Epithelial cell of esophagus (primary cell): ENCODE results near the gene FES.

Experiments
- DNase-seq: peaks from one replicate; pipeline ENCODE4 v3.0.0; 2010; ENCODE audit warnings: low read depth
- H3K4me3 ChIP-seq: 2 replicates; pipeline ENCODE4 v1.5.1; 2011; ENCODE audit warnings: mild to moderate bottlenecking, low read length, control low read depth
- TF ChIP-seq, protein P1 (sequence below): IDR thresholded peaks from 2 replicates; pipeline ENCODE4 v1.5.1; 2011; ENCODE audit warnings: low read depth, mild to moderate bottlenecking, low read length, control low read depth, inconsistent platforms; ENCODE audit not compliant: insufficient read depth; ENCODE audit errors: missing control alignments

The FES gene

DNA sequence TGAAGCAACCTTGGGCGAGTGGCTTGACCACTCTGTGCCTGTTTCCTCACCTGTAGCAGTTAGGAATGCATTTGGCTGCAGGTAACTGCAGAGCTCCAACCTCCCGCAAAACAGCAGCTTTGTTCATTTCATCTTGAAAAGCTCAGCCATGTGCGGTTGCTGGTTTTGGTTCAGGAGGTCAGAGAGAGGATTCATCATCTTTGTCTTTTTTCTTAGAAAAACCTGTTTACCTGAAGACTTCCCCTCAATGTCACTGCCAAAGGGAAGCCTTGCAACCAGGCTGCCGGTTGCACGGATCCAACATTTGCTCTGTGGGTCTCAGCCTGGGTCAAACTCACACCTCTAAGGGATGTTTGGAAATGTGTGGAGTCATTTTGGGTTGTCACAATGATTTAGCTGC is 32.4 kb upstream of the FES start:
- TF ChIP-seq, protein P1, sequence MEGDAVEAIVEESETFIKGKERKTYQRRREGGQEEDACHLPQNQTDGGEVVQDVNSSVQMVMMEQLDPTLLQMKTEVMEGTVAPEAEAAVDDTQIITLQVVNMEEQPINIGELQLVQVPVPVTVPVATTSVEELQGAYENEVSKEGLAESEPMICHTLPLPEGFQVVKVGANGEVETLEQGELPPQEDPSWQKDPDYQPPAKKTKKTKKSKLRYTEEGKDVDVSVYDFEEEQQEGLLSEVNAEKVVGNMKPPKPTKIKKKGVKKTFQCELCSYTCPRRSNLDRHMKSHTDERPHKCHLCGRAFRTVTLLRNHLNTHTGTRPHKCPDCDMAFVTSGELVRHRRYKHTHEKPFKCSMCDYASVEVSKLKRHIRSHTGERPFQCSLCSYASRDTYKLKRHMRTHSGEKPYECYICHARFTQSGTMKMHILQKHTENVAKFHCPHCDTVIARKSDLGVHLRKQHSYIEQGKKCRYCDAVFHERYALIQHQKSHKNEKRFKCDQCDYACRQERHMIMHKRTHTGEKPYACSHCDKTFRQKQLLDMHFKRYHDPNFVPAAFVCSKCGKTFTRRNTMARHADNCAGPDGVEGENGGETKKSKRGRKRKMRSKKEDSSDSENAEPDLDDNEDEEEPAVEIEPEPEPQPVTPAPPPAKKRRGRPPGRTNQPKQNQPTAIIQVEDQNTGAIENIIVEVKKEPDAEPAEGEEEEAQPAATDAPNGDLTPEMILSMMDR: no peak
- DNase-seq: no peak

DNA sequence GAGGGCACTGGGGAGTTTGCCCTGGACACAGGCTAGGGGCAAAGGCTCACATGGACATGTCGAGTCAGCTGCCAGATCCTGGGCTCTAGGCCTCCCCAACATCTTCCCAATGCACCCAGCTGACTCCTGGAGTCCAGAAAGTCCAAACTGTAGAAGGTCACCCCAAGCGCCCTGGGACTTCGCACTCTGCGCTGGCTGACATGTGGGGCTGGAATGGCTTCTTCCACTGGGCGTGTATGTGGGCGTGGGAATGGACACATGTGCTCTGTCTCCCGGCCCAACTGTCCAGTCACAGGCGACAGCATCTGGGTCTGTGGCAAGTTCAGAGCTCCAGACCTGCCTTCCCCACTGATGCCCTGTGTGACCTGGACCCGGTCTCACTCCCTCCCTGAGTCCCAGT is 29.2 kb upstream of the FES start:
- no peak for DNase-seq

More for the DNA sequence above, 32.4 kb upstream of the FES start:
- no peak overlapping the region for H3K4me3 ChIP-seq

DNA sequence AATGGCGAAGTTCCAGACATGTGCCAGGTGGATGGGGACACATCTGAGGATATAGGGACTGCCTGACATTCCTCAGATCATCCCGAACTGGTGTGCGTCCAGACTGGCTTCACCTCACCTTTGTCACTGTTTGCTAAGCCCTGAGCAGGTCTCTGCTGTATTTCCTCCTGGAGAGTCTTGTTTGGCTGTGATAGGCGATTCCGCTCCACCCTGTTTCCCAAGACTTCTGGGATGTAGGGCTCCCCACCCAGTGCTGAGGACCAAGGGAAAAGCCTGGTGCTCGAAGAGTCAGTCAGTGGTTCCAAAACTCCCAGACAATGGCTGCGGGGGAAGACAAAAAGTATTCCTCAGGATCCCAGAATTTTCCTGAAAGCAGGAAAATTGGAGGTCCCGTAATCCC is 27.0 kb upstream of the FES start:
- TF ChIP-seq, protein P1: no peak
- no peak for DNase-seq
- no peak overlapping the region for H3K4me3 ChIP-seq

More for the DNA sequence above, 29.2 kb upstream of the FES start:
- no peak overlapping the region for H3K4me3 ChIP-seq
- TF ChIP-seq, protein P1: no peak

DNA sequence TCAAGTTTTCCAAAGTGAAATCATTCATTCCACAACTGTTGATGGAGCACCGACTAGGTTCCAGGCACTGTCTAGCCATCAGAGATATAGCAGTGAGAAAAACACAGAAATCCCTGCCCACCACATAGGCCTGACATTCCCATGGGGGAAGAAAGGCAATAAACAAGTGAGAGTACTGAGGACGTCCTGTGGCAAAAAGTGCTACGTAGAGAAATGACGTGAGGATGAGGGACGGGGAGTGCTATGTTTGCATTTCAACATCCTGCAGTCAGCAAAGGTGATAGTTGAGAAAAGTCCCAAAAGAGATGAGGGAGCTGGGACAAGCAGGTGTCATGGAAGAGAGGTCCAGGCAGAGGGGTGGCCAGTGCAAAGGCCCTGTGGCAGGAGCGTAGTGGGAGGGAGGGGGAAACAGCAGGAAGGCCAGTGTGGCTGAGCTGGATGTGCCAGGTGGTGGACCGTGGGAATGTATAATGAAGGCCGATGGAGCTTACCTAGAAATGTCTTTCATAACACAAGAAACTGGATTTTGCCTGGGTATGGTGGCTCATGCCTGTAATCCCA is 26.3 kb upstream of the FES start:
- TF ChIP-seq, protein P1: no peak
- no peak for DNase-seq
- no peak overlapping the region for H3K4me3 ChIP-seq

DNA sequence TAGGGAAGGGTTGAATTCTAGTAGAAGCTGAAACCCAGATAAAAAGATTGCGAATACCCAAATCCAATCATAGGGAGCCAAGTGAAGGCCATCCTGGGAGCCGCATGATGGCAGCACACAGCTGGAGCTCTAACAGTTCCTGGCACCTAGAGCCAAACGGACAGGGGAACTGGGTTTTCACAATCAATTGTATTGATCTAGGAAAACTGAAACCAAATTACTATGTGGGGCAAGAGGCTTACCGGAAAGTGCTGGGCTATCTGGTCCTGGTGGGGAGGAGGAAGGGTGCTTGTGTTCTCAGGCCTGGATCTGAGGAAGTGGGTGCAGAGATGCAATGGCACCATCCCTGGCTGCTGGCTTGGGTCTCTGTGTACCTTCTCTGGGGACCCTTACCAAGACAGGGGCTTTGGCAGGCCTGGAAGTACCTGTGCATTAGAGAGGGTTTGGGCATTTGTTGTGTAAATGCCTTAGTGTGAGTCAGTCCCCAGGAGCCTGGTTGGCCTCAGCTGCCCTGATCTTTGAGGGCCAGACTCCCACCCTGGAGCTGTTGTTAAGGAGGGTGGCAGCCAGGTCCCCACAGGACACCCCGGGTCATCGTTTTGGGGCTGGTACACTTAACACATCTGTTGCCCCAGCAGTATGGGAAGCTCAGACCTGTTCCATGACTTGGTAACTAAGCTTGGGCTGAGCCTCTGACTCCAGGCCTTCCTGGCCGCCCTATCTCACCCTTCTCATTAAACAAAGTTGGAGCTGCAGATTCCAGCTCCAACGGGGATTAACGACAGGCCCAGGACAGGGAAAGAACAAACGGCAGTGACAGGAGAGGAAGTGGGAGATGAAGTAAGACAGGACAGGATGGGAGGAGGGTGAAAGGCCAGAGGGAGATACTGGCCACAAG is 24.8 kb upstream of the FES start:
- H3K4me3 ChIP-seq: no peak overlapping the region

DNA sequence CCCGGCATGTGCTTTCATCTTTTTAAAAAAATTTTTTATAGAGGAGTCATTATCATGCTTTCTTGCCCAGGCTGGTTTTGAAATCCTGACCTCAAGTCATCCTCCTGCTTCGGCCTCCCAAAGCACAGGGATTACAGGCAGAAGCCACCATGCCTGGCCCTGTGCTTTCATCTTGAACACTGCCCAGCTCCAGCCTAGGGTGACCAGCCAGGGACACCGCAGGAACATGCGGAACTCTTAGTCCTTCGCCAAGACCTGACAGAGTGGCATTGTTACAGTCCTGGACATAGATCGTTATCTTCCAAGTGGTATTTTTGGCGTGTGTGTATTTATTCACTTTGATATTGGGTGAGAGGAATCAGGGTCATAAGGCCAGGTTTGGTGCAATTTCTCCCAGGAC is 23.9 kb upstream of the FES start:
- H3K4me3 ChIP-seq: no peak overlapping the region
- no peak for DNase-seq
- TF ChIP-seq, protein P1: no peak

More for the DNA sequence above, 24.8 kb upstream of the FES start:
- TF ChIP-seq, protein P1: no peak
- no peak for DNase-seq
